ENCODE data around the gene RPLP1.

RPLP1 gene

DNA sequence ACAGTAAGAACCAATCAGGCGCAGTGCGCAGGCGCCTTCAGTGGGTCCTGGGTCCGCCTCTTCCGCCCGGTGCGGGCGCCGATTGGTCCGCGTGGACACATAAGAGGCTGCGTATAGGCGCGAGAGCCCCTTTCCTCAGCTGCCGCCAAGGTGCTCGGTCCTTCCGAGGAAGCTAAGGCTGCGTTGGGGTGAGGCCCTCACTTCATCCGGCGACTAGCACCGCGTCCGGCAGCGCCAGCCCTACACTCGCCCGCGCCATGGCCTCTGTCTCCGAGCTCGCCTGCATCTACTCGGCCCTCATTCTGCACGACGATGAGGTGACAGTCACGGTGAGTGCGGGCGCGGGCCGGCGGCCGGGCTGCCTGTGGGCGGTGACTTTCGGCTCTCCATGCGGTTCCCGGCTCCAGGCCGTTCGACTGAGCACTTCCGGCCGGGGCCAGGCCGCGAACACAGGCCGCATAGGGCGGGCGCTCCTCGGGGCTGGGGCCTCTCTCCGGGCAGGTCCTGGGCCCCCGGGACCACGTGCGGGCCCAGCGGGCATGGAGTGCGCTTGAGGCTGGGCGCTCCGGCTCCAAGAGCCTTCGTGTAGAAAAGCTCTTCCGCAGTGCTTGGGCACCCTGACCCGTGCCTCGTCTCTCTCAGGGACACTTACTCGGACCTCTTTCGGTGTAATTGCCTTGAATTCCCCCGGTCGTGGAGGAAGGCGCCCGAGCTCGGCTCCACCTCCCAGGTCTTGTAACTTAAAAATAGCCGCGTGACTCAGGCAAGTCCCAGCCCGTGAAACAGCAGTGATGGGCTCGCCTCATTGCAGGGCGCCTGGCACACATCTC is at the start of gene RPLP1:
TSS of gene RPLP1 (plus strand) at position 127 of the 830 bp plus-strand sequence. CDS start at position 258, 131 bp downstream.
- Histone ChIP-seq H3K27ac (ENCODE audit: low read depth, low read length) (peak within 1 kb of the TSS; percentile 95), H3K4me1 (ENCODE audit: control insufficient read depth, insufficient read depth, low read length) (peaks cover 13% of the 10 kb centered on the region), H3K9ac (ENCODE audit: low read depth, low read length) (peak within 1 kb of the TSS; percentile 88), H3K9me3 (ENCODE audit: control insufficient read depth, insufficient read depth, low read length) (no peaks in the 10 kb centered on the region), H3K4me3 (ENCODE audit: low read depth, low read length) (peak within 1 kb of the TSS; percentile 96), H3K36me3 (ENCODE audit: control insufficient read depth, insufficient read depth, low read length) (peaks cover 54% of the 10 kb centered on the region), H3K27me3 (ENCODE audit: control insufficient read depth, insufficient read depth, low read length) (no peaks in the 10 kb centered on the region)

DNA sequence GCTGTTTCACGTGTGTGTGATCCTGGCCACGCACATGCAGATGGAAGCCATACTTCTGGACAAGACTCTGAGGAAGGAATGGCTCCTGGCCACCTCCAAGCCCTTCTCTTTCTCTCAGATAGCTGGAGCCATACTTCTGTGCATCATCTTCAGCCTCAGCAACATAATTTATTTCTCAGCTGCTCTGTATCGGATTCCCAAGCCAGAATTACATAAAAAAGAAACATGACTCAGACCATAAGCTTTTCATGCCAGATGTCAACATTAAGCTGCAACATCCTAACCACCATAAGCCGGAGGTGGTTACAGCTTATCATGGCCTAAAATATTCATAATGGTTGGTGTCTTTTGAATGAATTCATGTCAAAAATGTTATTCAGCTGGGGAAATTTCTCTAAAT is 49.0 kb upstream of the RPLP1 start:
- H3K36me3 ChIP-seq (ENCODE audit: control insufficient read depth, insufficient read depth, low read length) = no peaks in the 10 kb centered on the region
- H3K27me3 ChIP-seq (ENCODE audit: control insufficient read depth, insufficient read depth, low read length) = no peaks in the 10 kb centered on the region
- H3K27ac ChIP-seq (ENCODE audit: low read depth, low read length) = no peak overlapping the region
- H3K9me3 ChIP-seq (ENCODE audit: control insufficient read depth, insufficient read depth, low read length) = no peaks in the 10 kb centered on the region
- H3K4me1 ChIP-seq (ENCODE audit: control insufficient read depth, insufficient read depth, low read length) = no peaks in the 10 kb centered on the region
- H3K4me3 ChIP-seq (ENCODE audit: low read depth, low read length) = no peak overlapping the region
- no peak overlapping the region for H3K9ac ChIP-seq (ENCODE audit: low read depth, low read length)

GRCh38 chr15:69405110-69405509 is 47.5 kb upstream of the RPLP1 start:
- Histone ChIP-seq H3K27ac (ENCODE audit: low read depth, low read length) (no peak overlapping the region), H3K4me1 (ENCODE audit: control insufficient read depth, insufficient read depth, low read length) (peaks cover 2% of the 10 kb centered on the region; the same call in 1 of the 2 replicates), H3K4me3 (ENCODE audit: low read depth, low read length) (no peak overlapping the region), H3K27me3 (ENCODE audit: control insufficient read depth, insufficient read depth, low read length) (no peaks in the 10 kb centered on the region), H3K9ac (ENCODE audit: low read depth, low read length) (no peak overlapping the region), H3K9me3 (ENCODE audit: control insufficient read depth, insufficient read depth, low read length) (no peaks in the 10 kb centered on the region), H3K36me3 (ENCODE audit: control insufficient read depth, insufficient read depth, low read length) (no peaks in the 10 kb centered on the region)

DNA sequence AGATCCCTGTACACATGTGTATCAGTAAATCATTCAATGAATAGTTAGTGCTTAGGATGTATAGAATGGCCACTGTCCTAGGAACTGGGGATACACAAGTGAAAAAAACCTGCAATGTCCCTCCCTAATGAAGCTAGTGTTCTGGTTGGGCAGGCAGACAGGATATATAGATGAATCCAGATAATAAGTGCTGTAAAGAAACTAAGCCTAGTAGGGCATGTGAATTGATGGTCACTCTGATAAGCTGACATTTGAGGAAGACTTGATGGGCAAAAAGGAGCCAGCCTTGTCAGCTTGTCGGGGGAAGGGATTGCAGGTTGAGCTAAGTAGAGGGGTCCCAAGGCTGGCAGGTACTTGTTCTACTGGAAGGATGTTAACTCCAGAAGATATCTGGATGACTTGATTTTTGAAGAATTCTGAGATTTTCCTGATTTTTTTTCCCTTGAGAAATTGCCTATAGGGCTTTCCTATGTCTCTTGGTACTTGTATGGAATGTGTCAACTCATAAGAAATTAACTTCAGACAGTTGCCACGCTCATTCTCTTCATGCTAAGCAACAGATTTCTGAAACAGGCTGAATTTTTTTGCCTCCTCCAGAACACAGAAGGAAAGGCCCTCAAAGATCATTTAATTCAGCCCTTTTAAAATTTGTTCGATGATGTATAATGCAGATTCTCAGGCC is 44.8 kb upstream of the RPLP1 start:
- H3K4me1 ChIP-seq (ENCODE audit: control insufficient read depth, insufficient read depth, low read length) = peaks cover 3% of the 10 kb centered on the region; the same call in 1 of the 2 replicates
- no peak overlapping the region for H3K9ac ChIP-seq (ENCODE audit: low read depth, low read length)
- H3K9me3 ChIP-seq (ENCODE audit: control insufficient read depth, insufficient read depth, low read length) = no peaks in the 10 kb centered on the region
- no peaks in the 10 kb centered on the region for H3K27me3 ChIP-seq (ENCODE audit: control insufficient read depth, insufficient read depth, low read length)
- no peak overlapping the region for H3K27ac ChIP-seq (ENCODE audit: low read depth, low read length)
- no peaks in the 10 kb centered on the region for H3K36me3 ChIP-seq (ENCODE audit: control insufficient read depth, insufficient read depth, low read length)
- H3K4me3 ChIP-seq (ENCODE audit: low read depth, low read length) = no peak overlapping the region

- Histone ChIP-seq H3K27ac (ENCODE audit: low read depth, low read length) (no peak overlapping the region), H3K9ac (ENCODE audit: low read depth, low read length) (no peak overlapping the region), H3K27me3 (ENCODE audit: control insufficient read depth, insufficient read depth, low read length) (no peaks in the 10 kb centered on the region)
Measured at GRCh38 chr15:69408841-69409240, 43.8 kb upstream of the RPLP1 start.

DNA sequence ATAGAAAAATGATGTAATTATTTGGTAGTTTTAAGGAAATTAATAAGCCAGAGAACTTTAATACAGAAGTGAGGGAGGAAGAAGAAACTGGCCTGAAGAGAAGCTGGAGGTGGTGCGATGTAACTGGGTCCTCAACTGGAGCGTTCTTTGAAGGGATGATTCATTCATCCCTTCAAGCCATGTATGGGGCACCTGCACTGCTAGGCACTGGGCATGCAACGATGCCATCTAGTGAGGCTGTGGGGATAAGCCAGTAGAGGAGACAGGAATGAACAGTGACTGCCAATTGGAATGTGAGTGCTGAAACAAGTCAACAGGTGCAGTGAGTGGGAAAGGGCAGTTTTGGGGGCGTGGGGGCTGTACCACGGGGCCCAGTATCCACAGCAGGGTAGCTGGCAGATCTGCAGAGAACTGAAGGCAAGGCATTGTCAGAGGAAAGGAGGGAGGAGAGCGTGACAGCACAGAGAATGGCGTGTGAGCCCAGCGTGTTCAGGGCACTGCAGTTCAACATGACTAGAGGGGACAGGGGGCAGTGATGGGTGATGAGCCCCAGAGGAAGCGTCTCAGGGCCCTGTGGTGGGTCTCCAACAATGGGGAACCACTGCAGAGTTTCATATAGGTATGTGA is 42.3 kb upstream of the RPLP1 start:
- no peaks in the 10 kb centered on the region for H3K9me3 ChIP-seq (ENCODE audit: control insufficient read depth, insufficient read depth, low read length)
- no peak overlapping the region for H3K27ac ChIP-seq (ENCODE audit: low read depth, low read length)
- no peaks in the 10 kb centered on the region for H3K27me3 ChIP-seq (ENCODE audit: control insufficient read depth, insufficient read depth, low read length)
- peaks cover 4% of the 10 kb centered on the region for H3K4me1 ChIP-seq (ENCODE audit: control insufficient read depth, insufficient read depth, low read length)
- no peak overlapping the region for H3K4me3 ChIP-seq (ENCODE audit: low read depth, low read length)
- H3K9ac ChIP-seq (ENCODE audit: low read depth, low read length) = no peak overlapping the region
- H3K36me3 ChIP-seq (ENCODE audit: control insufficient read depth, insufficient read depth, low read length) = no peaks in the 10 kb centered on the region

More at GRCh38 chr15:69408841-69409240, 43.8 kb upstream of the RPLP1 start:
- no peaks in the 10 kb centered on the region for H3K9me3 ChIP-seq (ENCODE audit: control insufficient read depth, insufficient read depth, low read length)
- H3K4me1 ChIP-seq (ENCODE audit: control insufficient read depth, insufficient read depth, low read length) = peaks cover 3% of the 10 kb centered on the region; the same call in 1 of the 2 replicates
- no peak overlapping the region for H3K4me3 ChIP-seq (ENCODE audit: low read depth, low read length)
- no peaks in the 10 kb centered on the region for H3K36me3 ChIP-seq (ENCODE audit: control insufficient read depth, insufficient read depth, low read length)

- Histone ChIP-seq H3K4me3 (ENCODE audit: low read depth, low read length) (no peak overlapping the region), H3K27me3 (ENCODE audit: control insufficient read depth, insufficient read depth, low read length) (no peaks in the 10 kb centered on the region), H3K9ac (ENCODE audit: low read depth, low read length) (no peak overlapping the region), H3K4me1 (ENCODE audit: control insufficient read depth, insufficient read depth, low read length) (peaks cover 10% of the 10 kb centered on the region), H3K9me3 (ENCODE audit: control insufficient read depth, insufficient read depth, low read length) (no peaks in the 10 kb centered on the region), H3K27ac (ENCODE audit: low read depth, low read length) (no peak overlapping the region), H3K36me3 (ENCODE audit: control insufficient read depth, insufficient read depth, low read length) (peaks cover 4% of the 10 kb centered on the region)
Measured at GRCh38 chr15:69412274-69412673, 40.3 kb upstream of the RPLP1 start.

GRCh38 chr15:69412701-69413100 is 39.9 kb upstream of the RPLP1 start:
- peaks cover 8% of the 10 kb centered on the region for H3K36me3 ChIP-seq (ENCODE audit: control insufficient read depth, insufficient read depth, low read length)
- peaks cover 10% of the 10 kb centered on the region for H3K4me1 ChIP-seq (ENCODE audit: control insufficient read depth, insufficient read depth, low read length)
- H3K4me3 ChIP-seq (ENCODE audit: low read depth, low read length) = no peak overlapping the region

DNA sequence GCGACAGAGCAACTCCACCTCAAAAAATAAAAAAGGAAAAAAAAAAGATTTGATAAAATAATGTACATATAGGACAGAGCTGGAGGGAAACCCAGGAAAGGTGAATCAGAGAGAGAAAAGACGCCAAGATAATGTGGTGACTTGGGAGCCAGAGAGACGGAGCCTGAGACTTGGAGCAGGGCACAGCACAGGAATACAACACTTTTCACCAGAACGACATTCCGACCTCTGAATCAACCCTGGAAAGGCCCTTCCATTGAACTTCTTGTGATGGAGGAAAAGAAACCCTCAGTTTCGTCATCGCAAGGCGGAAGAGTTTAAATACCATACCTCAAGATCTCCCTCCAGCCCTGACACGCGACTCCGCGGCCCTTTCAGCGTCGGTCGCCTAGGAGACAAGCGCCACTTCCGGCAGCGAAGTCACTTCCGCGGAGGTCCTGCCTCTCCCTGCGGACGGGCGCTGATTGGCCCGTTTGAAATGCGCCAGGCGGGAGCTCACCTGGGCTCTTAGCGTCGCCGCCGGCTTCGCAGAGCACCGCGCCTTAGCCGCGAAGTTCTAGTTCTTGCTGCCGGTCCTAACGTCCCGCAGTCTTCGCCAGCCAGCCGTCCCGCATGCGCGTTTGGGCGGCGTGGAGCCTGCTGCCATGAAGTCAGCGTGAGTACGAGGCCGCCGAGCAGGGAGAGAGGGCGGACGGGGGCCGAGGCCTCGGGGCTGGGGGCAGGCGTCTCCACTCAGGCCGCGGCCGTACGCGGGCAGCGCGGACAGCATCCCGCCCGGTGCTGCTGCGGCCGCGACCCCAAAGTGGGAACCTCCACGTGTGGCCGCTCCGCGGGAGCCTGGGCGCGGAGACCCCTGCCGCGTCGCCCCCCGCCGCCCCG is 38.6 kb upstream of the RPLP1 start, which contains the start of gene KIF23:
TSS of gene KIF23 (plus strand) at position 528 of the 879 bp plus-strand sequence. CDS start at position 645, 117 bp downstream.
- Histone ChIP-seq H3K27me3 (ENCODE audit: control insufficient read depth, insufficient read depth, low read length) (no peaks in the 10 kb centered on the region), H3K27ac (ENCODE audit: low read depth, low read length) (peak within 1 kb of the TSS; percentile 93), H3K9ac (ENCODE audit: low read depth, low read length) (peak within 1 kb of the TSS; percentile 86)

More at GRCh38 chr15:69412701-69413100, 39.9 kb upstream of the RPLP1 start:
- H3K9me3 ChIP-seq (ENCODE audit: control insufficient read depth, insufficient read depth, low read length) = no peaks in the 10 kb centered on the region
- no peaks in the 10 kb centered on the region for H3K27me3 ChIP-seq (ENCODE audit: control insufficient read depth, insufficient read depth, low read length)
- no peak overlapping the region for H3K9ac ChIP-seq (ENCODE audit: low read depth, low read length)
- no peak overlapping the region for H3K27ac ChIP-seq (ENCODE audit: low read depth, low read length)

GRCh38 chr15:69414701-69415167 is 37.9 kb upstream of the RPLP1 start:
- Histone ChIP-seq H3K27ac (ENCODE audit: low read depth, low read length) (peak overlapping the region; percentile 93), H3K27me3 (ENCODE audit: control insufficient read depth, insufficient read depth, low read length) (no peaks in the 10 kb centered on the region), H3K4me3 (ENCODE audit: low read depth, low read length) (peak overlapping the region; percentile 88), H3K9me3 (ENCODE audit: control insufficient read depth, insufficient read depth, low read length) (no peaks in the 10 kb centered on the region), H3K36me3 (ENCODE audit: control insufficient read depth, insufficient read depth, low read length) (peaks cover 29% of the 10 kb centered on the region), H3K4me1 (ENCODE audit: control insufficient read depth, insufficient read depth, low read length) (peaks cover 10% of the 10 kb centered on the region), H3K9ac (ENCODE audit: low read depth, low read length) (peak overlapping the region; percentile 86)

More for the DNA sequence above, 38.6 kb upstream of the RPLP1 start, which contains the start of gene KIF23:
- Histone ChIP-seq H3K36me3 (ENCODE audit: control insufficient read depth, insufficient read depth, low read length) (peaks cover 22% of the 10 kb centered on the region), H3K4me1 (ENCODE audit: control insufficient read depth, insufficient read depth, low read length) (peaks cover 10% of the 10 kb centered on the region), H3K4me3 (ENCODE audit: low read depth, low read length) (peak within 1 kb of the TSS; percentile 88), H3K9me3 (ENCODE audit: control insufficient read depth, insufficient read depth, low read length) (no peaks in the 10 kb centered on the region)

Data from HUES48 (cell line).